ENCODE data around the gene KDM2B.

The KDM2B gene

GRCh38 chr12:121432740-121433480, 147.9 kb downstream of the KDM2B start:
- H3K4me3 ChIP-seq (ENCODE audit: low read depth, low read length): no peak overlapping the region
- no peak for DNase-seq (ENCODE audit: low read depth)
- TF ChIP-seq CTCF (IDR thresholded peaks at IDR 0.05; ENCODE audit: low read depth, low read length, missing control alignments): no peak

DNA sequence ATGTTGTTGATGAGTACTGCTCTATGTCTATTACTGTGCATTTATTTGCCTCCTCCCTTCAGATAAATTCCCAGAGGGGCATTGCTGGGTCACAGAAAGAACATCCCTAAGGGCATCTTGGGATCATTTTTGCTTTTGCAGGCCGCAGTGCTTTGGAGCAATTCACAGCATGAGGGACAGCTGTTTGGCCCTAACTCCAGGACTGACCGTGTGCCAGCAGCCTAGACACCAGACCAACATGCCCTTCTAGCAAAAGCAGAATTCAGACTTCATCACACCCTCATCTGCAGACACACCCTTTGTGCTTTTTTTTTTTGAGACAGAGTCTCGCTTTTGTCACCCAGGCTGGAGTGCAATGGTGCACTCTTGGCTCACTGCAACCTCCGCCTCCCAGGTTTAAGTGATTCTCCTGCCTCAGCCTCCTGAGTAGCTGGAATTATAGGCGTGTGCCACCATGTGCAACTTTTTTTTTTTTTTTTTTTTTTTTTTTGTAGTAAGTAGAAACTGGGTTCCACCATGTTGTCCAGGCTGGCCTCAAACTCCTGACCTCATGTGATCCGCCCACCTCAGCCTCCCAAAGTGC, 149.9 kb downstream of the KDM2B start:
- H3K4me3 ChIP-seq (ENCODE audit: low read depth, low read length): no peak overlapping the region
- TF ChIP-seq CTCF (IDR thresholded peaks at IDR 0.05; ENCODE audit: low read depth, low read length, missing control alignments): no peak
- DNase-seq (ENCODE audit: low read depth): no peak

- no peak overlapping the region for H3K4me3 ChIP-seq (ENCODE audit: low read depth, low read length)
- no peak for TF ChIP-seq CTCF (IDR thresholded peaks at IDR 0.05; ENCODE audit: low read depth, low read length, missing control alignments)
- DNase-seq (ENCODE audit: low read depth): no peak
Measured at GRCh38 chr12:121428883-121429282, 151.9 kb downstream of the KDM2B start.

DNA sequence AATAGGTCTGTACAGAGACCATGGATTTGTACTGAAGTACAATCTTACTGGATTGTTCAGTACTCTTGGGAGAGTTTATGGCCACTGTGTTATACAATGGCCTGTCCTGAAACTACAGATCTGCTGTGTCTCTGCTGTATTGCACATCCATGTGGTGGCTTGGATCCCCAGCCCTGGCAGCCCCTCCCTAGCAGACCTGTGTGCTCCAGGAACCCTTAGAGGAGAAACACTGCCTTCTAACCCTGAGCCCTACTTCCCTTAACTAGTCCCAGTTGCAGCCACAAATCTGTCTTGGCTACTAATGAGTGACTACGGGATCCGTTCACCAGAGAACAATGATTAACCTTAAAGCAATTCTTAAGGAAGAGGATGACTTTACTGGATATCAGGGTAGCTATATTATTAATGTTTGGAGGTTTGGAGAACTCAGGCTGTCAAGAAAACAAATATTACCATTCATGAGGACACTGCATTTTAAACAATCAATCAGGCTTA, 153.2 kb downstream of the KDM2B start:
- no peak for DNase-seq (ENCODE audit: low read depth)
- no peak for TF ChIP-seq CTCF (IDR thresholded peaks at IDR 0.05; ENCODE audit: low read depth, low read length, missing control alignments)
- no peak overlapping the region for H3K4me3 ChIP-seq (ENCODE audit: low read depth, low read length)

DNA sequence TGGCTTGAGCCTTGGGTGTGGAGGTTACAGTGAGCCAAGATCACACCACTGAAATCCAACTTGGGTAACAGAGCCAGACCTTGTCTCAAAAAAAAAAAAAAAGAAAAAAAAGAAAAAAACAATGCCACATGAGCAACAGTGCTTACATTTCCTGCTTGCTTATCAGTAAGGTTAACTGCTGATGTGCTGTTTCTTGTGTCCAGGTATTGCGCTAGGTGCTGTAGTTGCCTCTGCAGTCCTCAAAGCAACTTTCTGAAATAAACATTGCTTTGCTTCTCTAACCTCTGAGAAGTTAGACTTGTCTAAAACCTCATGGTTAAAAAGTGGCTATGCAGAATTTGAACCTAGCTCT, 156.2 kb downstream of the KDM2B start:
- TF ChIP-seq CTCF (IDR thresholded peaks at IDR 0.05; ENCODE audit: low read depth, low read length, missing control alignments): no peak
- DNase-seq (ENCODE audit: low read depth): no peak
- H3K4me3 ChIP-seq (ENCODE audit: low read depth, low read length): no peak overlapping the region

GRCh38 chr12:121423682-121424623, 156.9 kb downstream of the KDM2B start:
- DNase-seq (ENCODE audit: low read depth): no peak
- H3K4me3 ChIP-seq (ENCODE audit: low read depth, low read length): no peak overlapping the region
- no peak for TF ChIP-seq CTCF (IDR thresholded peaks at IDR 0.05; ENCODE audit: low read depth, low read length, missing control alignments)

Measured in GM12864 (cell line).